IMR-90 (cell line): ENCODE data around the gene RNASEH2B. TPM values are rescaled to one million over a fixed set of nuclear protein-coding genes. Genes with fewer than 3 reads are reported as not detected.

Source experiments
- ATAC-seq: fragments of 200-7000 bp; cut with Tn5 transposase; 2 replicates; pipeline ENCODE4 v1.9.1; 2020; ENCODE audit warnings: low read depth, mild to moderate bottlenecking, moderate library complexity
- BruUV-seq: library from RNA; stranded (reverse); fragments of 400-500 nt; replicated peaks from 2 replicates; lab custom pipeline; 2021; lab: Mats Ljungman, UMichigan
- CTCF ChIA-PET: fragments of 300-600 bp; formaldehyde crosslinking; extraction: SDS; loops from one replicate; lab custom pipeline; 2021; ENCODE audit warnings: antibody characterized with exemption; lab: Yijun Ruan, JAX
- POLR2A ChIA-PET: fragments of 300-600 bp; sonication (Branson Sonifier 250); formaldehyde crosslinking; loops from one replicate; lab custom pipeline; 2022; ENCODE audit warnings: antibody characterized with exemption; ENCODE audit not compliant: unreplicated experiment; lab: Charles Lee
- DNase-seq: peaks from one replicate; pipeline ENCODE4 v3.0.0; 2013
- H2AFZ ChIP-seq: replicated peaks from 2 replicates; pipeline ENCODE3; 2013; ENCODE audit warnings: low read length, mild to moderate bottlenecking; ENCODE audit not compliant: poor library complexity
- H2AK5ac ChIP-seq: 2 replicates; pipeline ENCODE4 v1.6.1; 2013; ENCODE audit warnings: low read depth, low read length, inconsistent platforms
- H2AK9ac ChIP-seq: replicated peaks from 2 replicates; pipeline ENCODE3; 2013; ENCODE audit warnings: mild to moderate bottlenecking, low read depth, low read length, moderate library complexity; ENCODE audit not compliant: poor library complexity
- H2BK120ac ChIP-seq: 2 replicates; pipeline ENCODE4 v1.6.1; 2013; ENCODE audit warnings: low read depth, low read length, inconsistent platforms
- H2BK15ac ChIP-seq: 3 replicates; pipeline ENCODE4 v1.6.1; 2013; ENCODE audit warnings: low read depth, low read length, inconsistent platforms
- H2BK20ac ChIP-seq: 2 replicates; pipeline ENCODE4 v1.6.1; 2013; ENCODE audit warnings: low read depth, mild to moderate bottlenecking, inconsistent platforms, low read length, moderate library complexity
- H2BK5ac ChIP-seq: 2 replicates; pipeline ENCODE4 v1.6.1; 2013; ENCODE audit warnings: mild to moderate bottlenecking, low read depth, low read length, inconsistent platforms; ENCODE audit not compliant: poor library complexity, severe bottlenecking
- H3K14ac ChIP-seq: replicated peaks from 2 replicates; pipeline ENCODE4 v1.6.1; 2013; ENCODE audit warnings: low read depth, low read length, inconsistent platforms
- H3K18ac ChIP-seq: 2 replicates; pipeline ENCODE4 v1.6.1; 2013; ENCODE audit warnings: low read depth, low read length, control low read depth
- H3K23ac ChIP-seq: 2 replicates; pipeline ENCODE4 v1.6.1; 2013; ENCODE audit warnings: low read depth, low read length, inconsistent platforms
- H3K27ac ChIP-seq: 2 replicates; pipeline ENCODE4 v1.5.1; 2013; ENCODE audit warnings: mild to moderate bottlenecking, control low read depth, low read length; ENCODE audit not compliant: insufficient read depth
- H3K27me3 ChIP-seq: 2 replicates; pipeline ENCODE4 v1.6.1; 2013; ENCODE audit warnings: low read length; ENCODE audit not compliant: control insufficient read depth, insufficient read depth
- H3K36me3 ChIP-seq: 2 replicates; pipeline ENCODE4 v1.6.1; 2013; ENCODE audit warnings: low read length, mixed read lengths; ENCODE audit not compliant: control insufficient read depth, insufficient read depth
- H3K4ac ChIP-seq: 2 replicates; pipeline ENCODE4 v1.6.1; 2013; ENCODE audit warnings: low read depth, low read length, inconsistent platforms
- H3K4me1 ChIP-seq: 2 replicates; pipeline ENCODE4 v1.6.1; 2013; ENCODE audit warnings: low read length, mixed read lengths; ENCODE audit not compliant: control insufficient read depth, insufficient read depth
- H3K4me2 ChIP-seq: 2 replicates; pipeline ENCODE4 v1.6.1; 2013; ENCODE audit warnings: low read depth, mild to moderate bottlenecking, control low read depth, low read length, moderate library complexity
- H3K4me3 ChIP-seq: 2 replicates; pipeline ENCODE4 v1.5.1; 2013; ENCODE audit warnings: low read depth, mild to moderate bottlenecking, control low read depth, low read length, moderate library complexity; ENCODE audit not compliant: insufficient read depth
- H3K56ac ChIP-seq: 2 replicates; pipeline ENCODE4 v1.6.1; 2013; ENCODE audit warnings: low read length, inconsistent platforms; ENCODE audit not compliant: insufficient read depth; ENCODE audit errors: extremely low read depth
- H3K79me1 ChIP-seq, 2 experiments: 2 replicates each; pipeline ENCODE4 v1.6.1; 2013; ENCODE audit warnings: low read length in 2 of 2, inconsistent platforms in 1 of 2, low read depth in 1 of 2
- H3K9ac ChIP-seq: 2 replicates; pipeline ENCODE4 v1.6.1; 2013; ENCODE audit warnings: low read depth, low read length, control low read depth
- H3K9me1 ChIP-seq: 2 replicates; pipeline ENCODE4 v1.6.1; 2013; ENCODE audit warnings: low read length, inconsistent platforms; ENCODE audit not compliant: insufficient read depth
- H3K9me3 ChIP-seq: 2 replicates; pipeline ENCODE4 v1.6.1; 2013; ENCODE audit warnings: low read length; ENCODE audit not compliant: control insufficient read depth, insufficient read depth
- H4K20me1 ChIP-seq: 2 replicates; pipeline ENCODE4 v1.6.1; 2013; ENCODE audit warnings: low read length, inconsistent platforms; ENCODE audit not compliant: insufficient read depth
- H4K5ac ChIP-seq: 2 replicates; pipeline ENCODE4 v1.6.1; 2013; ENCODE audit warnings: mild to moderate bottlenecking, low read depth, low read length, control low read depth
- H4K8ac ChIP-seq, 2 experiments: 2 replicates each; pipeline ENCODE4 v1.6.1; 2013; ENCODE audit warnings: low read depth in 2 of 2, low read length in 2 of 2, control low read depth in 1 of 2, inconsistent platforms in 1 of 2
- H4K91ac ChIP-seq: 2 replicates; pipeline ENCODE4 v1.6.1; 2013; ENCODE audit warnings: low read depth, low read length, inconsistent platforms; ENCODE audit not compliant: insufficient read depth
- BHLHE40 ChIP-seq: fragments of 150-350 bp; IDR thresholded peaks from 2 replicates; pipeline ENCODE4 v1.6.1; 2016; ENCODE audit warnings: mild to moderate bottlenecking, low read depth, low read length
- CHD1 ChIP-seq: IDR thresholded peaks from 2 replicates; pipeline ENCODE4 v1.6.1; 2012; ENCODE audit warnings: low read depth, low read length, improper control_type of control experiment
- FOS ChIP-seq: fragments of 150-350 bp; IDR thresholded peaks from 2 replicates; pipeline ENCODE4 v1.6.1; 2016; ENCODE audit warnings: low read depth, low read length
- MAFK ChIP-seq: IDR thresholded peaks from 2 replicates; pipeline ENCODE4 v1.6.1; 2012; ENCODE audit warnings: low read depth, low read length, improper control_type of control experiment
- MAZ ChIP-seq: IDR thresholded peaks from 2 replicates; pipeline ENCODE4 v1.6.1; 2012; ENCODE audit warnings: low read depth, mild to moderate bottlenecking, low read length, improper control_type of control experiment, moderate library complexity, borderline replicate concordance
- MXI1 ChIP-seq: IDR thresholded peaks from 2 replicates; pipeline ENCODE4 v1.6.1; 2012; ENCODE audit warnings: low read depth, mild to moderate bottlenecking, low read length, moderate library complexity, borderline replicate concordance
- NFE2L2 ChIP-seq: fragments of 150-350 bp; IDR thresholded peaks from 2 replicates; pipeline ENCODE4 v1.6.1; 2016; ENCODE audit warnings: low read depth, mild to moderate bottlenecking, low read length
- POLR2A ChIP-seq: IDR thresholded peaks from 2 replicates; pipeline ENCODE4 v1.6.1; 2012; ENCODE audit warnings: mild to moderate bottlenecking, low read depth, low read length
- RAD21 ChIP-seq: IDR thresholded peaks from 2 replicates; pipeline ENCODE4 v1.6.1; 2012; ENCODE audit warnings: low read length, improper control_type of control experiment
- RCOR1 ChIP-seq: IDR thresholded peaks from 2 replicates; pipeline ENCODE4 v1.6.1; 2012; ENCODE audit warnings: mild to moderate bottlenecking, low read length, improper control_type of control experiment; ENCODE audit not compliant: insufficient replicate concordance
- RFX5 ChIP-seq: IDR thresholded peaks from 2 replicates; pipeline ENCODE4 v1.8.0; 2012; ENCODE audit warnings: low read depth, mild to moderate bottlenecking, low read length, moderate library complexity
- SMC3 ChIP-seq: fragments of 150-350 bp; IDR thresholded peaks from 2 replicates; pipeline ENCODE4 v1.6.1; 2016; ENCODE audit warnings: low read depth, mild to moderate bottlenecking, antibody characterized with exemption, low read length, moderate library complexity
- WGBS, 2 experiments: methylation state at CpG; one replicate each; pipeline versions ENCODE4 v1.1.5 to v1.1.7; 2013; ENCODE audit warnings: missing lambda C conversion rate in 2 of 2; ENCODE audit not compliant: insufficient read length in 1 of 2; ENCODE audit errors: extremely low coverage in 2 of 2; 5-methylcytosine and 5-hydroxymethylcytosine counted together
- dilution Hi-C: fragments of 300-500 bp; cut with HindIII; formaldehyde crosslinking; loops from one replicate; pipeline ENCODE4 v1.14.3; 2018; ENCODE audit warnings: low sequenced_read_pairs; ENCODE audit not compliant: unreplicated experiment
- in situ Hi-C: fragments of 300-500 bp; cut with MboI; formaldehyde crosslinking; loops from 3 replicates; pipeline ENCODE4 v1.14.3; 2019; ENCODE audit warnings: low sequenced_read_pairs, inconsistent platforms, mixed read lengths
- intact Hi-C: fragments of 100-400 bp; cut with micrococcal nuclease; formaldehyde crosslinking; loops from 2 replicates; pipeline ENCODE4 v1.10.0; 2022
- polyA plus RNA-seq, 3 experiments: library from polyadenylated mRNA; depleted of rRNA; stranded (reverse); fragments of >200 nt; gene quantifications; 2 replicates each; pipeline ENCODE4 v1.2.3, GENCODE V29; 2012; ENCODE audit warnings: low replicate concordance in 1 of 3
- total RNA-seq: library from RNA; depleted of rRNA; stranded (reverse); fragments of >200 nt; gene quantifications from 2 replicates; pipeline ENCODE4 v1.2.3, GENCODE V29; 2012
- TF ChIP-seq, protein P1 (sequence below): conservative IDR thresholded peaks from 2 replicates; pipeline ENCODE4 v1.5.1; 2012; ENCODE audit warnings: mild to moderate bottlenecking, low read depth, low read length, improper control_type of control experiment
- TF ChIP-seq, protein P2 (sequence below): fragments of 150-350 bp; IDR thresholded peaks from 2 replicates; pipeline ENCODE4 v1.6.1; 2016; ENCODE audit warnings: low read depth, mild to moderate bottlenecking, low read length, moderate library complexity, borderline replicate concordance
- TF ChIP-seq, protein P3 (sequence below): fragments of 150-350 bp; IDR thresholded peaks from 2 replicates; pipeline ENCODE4 v1.6.1; 2017; ENCODE audit warnings: mild to moderate bottlenecking, antibody characterized with exemption, low read length, low read depth

Gene RNASEH2B
- total and polyA plus RNA-seq, 2 of the 4 experiments (the other 2 are of a cell fraction), result 11.2 to 14.2 TPM

DNA sequence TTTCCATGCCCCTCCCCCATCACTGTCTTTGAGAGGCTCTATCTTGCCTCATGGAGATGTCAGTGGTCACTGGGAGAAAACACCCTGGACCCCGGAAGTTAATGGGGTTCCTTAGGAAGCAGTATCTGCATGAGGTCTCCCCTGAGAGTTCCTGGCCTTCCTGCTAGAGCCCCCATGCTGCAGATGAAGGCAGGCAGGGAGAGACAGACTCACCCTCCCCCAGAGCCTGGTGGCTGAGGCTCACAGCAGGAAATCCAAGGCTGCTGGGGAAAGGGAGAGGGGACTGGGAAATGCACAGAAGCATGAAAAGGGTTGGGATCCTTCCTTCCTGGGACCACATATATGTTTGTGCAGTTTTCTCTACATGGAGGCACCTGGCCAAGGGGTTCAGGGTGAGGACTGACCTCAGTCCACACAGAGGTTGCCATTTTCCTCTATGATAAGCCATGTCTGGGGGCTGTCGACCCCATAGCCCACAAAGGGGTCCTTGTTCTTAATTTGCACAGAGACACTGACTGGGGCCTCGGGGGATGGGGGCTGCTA, 95.4 kb downstream of the RNASEH2B start:
- no peak overlapping the region for H4K8ac ChIP-seq
- no peak overlapping the region for H2BK5ac ChIP-seq
- POLR2A ChIA-PET, result no interaction called here
- no peak overlapping the region for H3K4me3 ChIP-seq
- no peak overlapping the region for H3K4ac ChIP-seq
- no peak for TF ChIP-seq RCOR1
- TF ChIP-seq NFE2L2, result no peak
- no peak for TF ChIP-seq MAZ
- TF ChIP-seq CHD1, result no peak
- no peak for TF ChIP-seq FOS
- TF ChIP-seq, protein P1, sequence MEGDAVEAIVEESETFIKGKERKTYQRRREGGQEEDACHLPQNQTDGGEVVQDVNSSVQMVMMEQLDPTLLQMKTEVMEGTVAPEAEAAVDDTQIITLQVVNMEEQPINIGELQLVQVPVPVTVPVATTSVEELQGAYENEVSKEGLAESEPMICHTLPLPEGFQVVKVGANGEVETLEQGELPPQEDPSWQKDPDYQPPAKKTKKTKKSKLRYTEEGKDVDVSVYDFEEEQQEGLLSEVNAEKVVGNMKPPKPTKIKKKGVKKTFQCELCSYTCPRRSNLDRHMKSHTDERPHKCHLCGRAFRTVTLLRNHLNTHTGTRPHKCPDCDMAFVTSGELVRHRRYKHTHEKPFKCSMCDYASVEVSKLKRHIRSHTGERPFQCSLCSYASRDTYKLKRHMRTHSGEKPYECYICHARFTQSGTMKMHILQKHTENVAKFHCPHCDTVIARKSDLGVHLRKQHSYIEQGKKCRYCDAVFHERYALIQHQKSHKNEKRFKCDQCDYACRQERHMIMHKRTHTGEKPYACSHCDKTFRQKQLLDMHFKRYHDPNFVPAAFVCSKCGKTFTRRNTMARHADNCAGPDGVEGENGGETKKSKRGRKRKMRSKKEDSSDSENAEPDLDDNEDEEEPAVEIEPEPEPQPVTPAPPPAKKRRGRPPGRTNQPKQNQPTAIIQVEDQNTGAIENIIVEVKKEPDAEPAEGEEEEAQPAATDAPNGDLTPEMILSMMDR, result no peak
- no peak for TF ChIP-seq MXI1
- TF ChIP-seq, protein P2, sequence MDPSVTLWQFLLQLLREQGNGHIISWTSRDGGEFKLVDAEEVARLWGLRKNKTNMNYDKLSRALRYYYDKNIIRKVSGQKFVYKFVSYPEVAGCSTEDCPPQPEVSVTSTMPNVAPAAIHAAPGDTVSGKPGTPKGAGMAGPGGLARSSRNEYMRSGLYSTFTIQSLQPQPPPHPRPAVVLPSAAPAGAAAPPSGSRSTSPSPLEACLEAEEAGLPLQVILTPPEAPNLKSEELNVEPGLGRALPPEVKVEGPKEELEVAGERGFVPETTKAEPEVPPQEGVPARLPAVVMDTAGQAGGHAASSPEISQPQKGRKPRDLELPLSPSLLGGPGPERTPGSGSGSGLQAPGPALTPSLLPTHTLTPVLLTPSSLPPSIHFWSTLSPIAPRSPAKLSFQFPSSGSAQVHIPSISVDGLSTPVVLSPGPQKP, result no peak
- TF ChIP-seq SMC3, result no peak
- no peak for TF ChIP-seq BHLHE40
- TF ChIP-seq POLR2A, result no peak
- TF ChIP-seq, protein P3, sequence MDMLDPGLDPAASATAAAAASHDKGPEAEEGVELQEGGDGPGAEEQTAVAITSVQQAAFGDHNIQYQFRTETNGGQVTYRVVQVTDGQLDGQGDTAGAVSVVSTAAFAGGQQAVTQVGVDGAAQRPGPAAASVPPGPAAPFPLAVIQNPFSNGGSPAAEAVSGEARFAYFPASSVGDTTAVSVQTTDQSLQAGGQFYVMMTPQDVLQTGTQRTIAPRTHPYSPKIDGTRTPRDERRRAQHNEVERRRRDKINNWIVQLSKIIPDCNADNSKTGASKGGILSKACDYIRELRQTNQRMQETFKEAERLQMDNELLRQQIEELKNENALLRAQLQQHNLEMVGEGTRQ, result no peak
- TF ChIP-seq RFX5, result no peak
- TF ChIP-seq MAFK, result no peak
- TF ChIP-seq RAD21, result no peak
- no peak for DNase-seq
- H3K18ac ChIP-seq, result no peak overlapping the region
- no peak overlapping the region for H3K27ac ChIP-seq
- no peak overlapping the region for H2AK9ac ChIP-seq
- no peak overlapping the region for H3K14ac ChIP-seq
- in situ Hi-C loops (no loop called here), dilution Hi-C loops (no loop called here), intact Hi-C loops (no loop called here)
- no peak overlapping the region for H2BK15ac ChIP-seq
- H3K9me3 ChIP-seq, result no peaks in the 10 kb centered on the region
- no peak overlapping the region for H3K23ac ChIP-seq
- no peak overlapping the region for H2AFZ ChIP-seq
- no peak overlapping the region for H2BK20ac ChIP-seq
- BruUV-seq, result no TSS peak
- CTCF ChIA-PET, result no interaction called here
- H3K9me1 ChIP-seq, result no peaks in the 10 kb centered on the region
- H3K4me1 ChIP-seq, result peaks cover 1% of the 10 kb centered on the region; the same call in 1 of the 2 replicates
- H3K27me3 ChIP-seq, result peaks cover 31% of the 10 kb centered on the region
- H3K36me3 ChIP-seq, result no peaks in the 10 kb centered on the region
- H2BK120ac ChIP-seq, result no peak overlapping the region
- no peaks in the 10 kb centered on the region for H3K79me1 ChIP-seq
- H2AK5ac ChIP-seq, result no peak overlapping the region
- H3K9ac ChIP-seq, result no peak overlapping the region
- H3K56ac ChIP-seq, result no peak overlapping the region
- no peak for ATAC-seq
- no peaks in the 10 kb centered on the region for H4K20me1 ChIP-seq
- no peak overlapping the region for H3K4me2 ChIP-seq
- no peak overlapping the region for H4K91ac ChIP-seq
- 20% methylated on average over 1 of the region's 3 CpGs; no CpG with 5 or more reads in 1 of the 2 experiments for WGBS, 2 experiments
- no peak overlapping the region for H4K5ac ChIP-seq
